LHCN-M2 (cell line): ENCODE data around the gene SPRR3. TPM values are rescaled to one million over a fixed set of nuclear protein-coding genes. Genes with fewer than 3 reads are reported as not detected.
A peak's percentile ranks its signal among the peaks of the same experiment; 100 is the strongest.

Experiments
- DNase-seq: peaks from one replicate; pipeline ENCODE4 v3.0.0-alpha.2; 2012; ENCODE audit warnings: low read depth
- polyA plus RNA-seq: library from polyadenylated mRNA; unstranded; fragments of >200 nt; gene quantifications from one replicate; pipeline ENCODE4 v1.2.1, GENCODE V29; 2012; ENCODE audit warnings: missing spikeins
- total RNA-seq: library from RNA; depleted of rRNA; stranded (reverse); fragments of >200 nt; gene quantifications from 2 replicates; pipeline ENCODE4 v1.2.3, GENCODE V29; 2014; rRNA removed

Gene SPRR3
- total RNA-seq = not detected in 2 replicates
- polyA plus RNA-seq = not detected

GRCh38 chr1:153001382-153001781 is at the start of gene SPRR3:
SPRR3 (plus strand) TSS chr1:153001749; CDS start chr1:153003021, 1,272 bp downstream.
- no peak for DNase-seq

GRCh38 chr1:152953761-152954160 is 47.8 kb upstream of the SPRR3 start:
- DNase-seq = no peak

- peak; percentile 0 for DNase-seq
Measured at GRCh38 chr1:152954436-152954835, 47.1 kb upstream of the SPRR3 start.

- no peak for DNase-seq
Measured at GRCh38 chr1:152957561-152957960, 44.0 kb upstream of the SPRR3 start.

GRCh38 chr1:152959273-152959672 is 42.3 kb upstream of the SPRR3 start:
- no peak for DNase-seq

- DNase-seq = no peak
Measured at GRCh38 chr1:152959801-152960451, 41.6 kb upstream of the SPRR3 start.

- no peak for DNase-seq
Measured at GRCh38 chr1:152960452-152961044, 41.0 kb upstream of the SPRR3 start.

GRCh38 chr1:152961226-152961891 is 40.2 kb upstream of the SPRR3 start:
- no peak for DNase-seq

- no peak for DNase-seq
Measured at GRCh38 chr1:152962876-152963415, 38.6 kb upstream of the SPRR3 start.

- DNase-seq = no peak
Measured at GRCh38 chr1:152964536-152964935, 37.0 kb upstream of the SPRR3 start.

- no peak for DNase-seq
Measured at GRCh38 chr1:152965853-152966252, 35.7 kb upstream of the SPRR3 start.

- no peak for DNase-seq
Measured at GRCh38 chr1:152967201-152967600, 34.3 kb upstream of the SPRR3 start.

GRCh38 chr1:152968248-152968647 is 33.3 kb upstream of the SPRR3 start:
- no peak for DNase-seq

- DNase-seq = no peak
Measured at GRCh38 chr1:152969036-152969435, 32.5 kb upstream of the SPRR3 start.

GRCh38 chr1:152970495-152970894 is 31.1 kb upstream of the SPRR3 start, which contains the start of gene SPRR4:
SPRR4 (plus strand) TSS chr1:152970648; CDS start chr1:152971891, 1,243 bp downstream.
- DNase-seq = no peak

GRCh38 chr1:152972196-152972886 is 29.2 kb upstream of the SPRR3 start:
- no peak for DNase-seq

GRCh38 chr1:152976688-152977087 is 24.9 kb upstream of the SPRR3 start:
- DNase-seq = no peak

- no peak for DNase-seq
Measured at GRCh38 chr1:152977614-152978013, 23.9 kb upstream of the SPRR3 start.

GRCh38 chr1:152980676-152981075 is 20.9 kb upstream of the SPRR3 start:
- no peak for DNase-seq

- no peak for DNase-seq
Measured at GRCh38 chr1:152981146-152981871, 20.2 kb upstream of the SPRR3 start.

- no peak for DNase-seq
Measured at GRCh38 chr1:152982076-152982475, 19.5 kb upstream of the SPRR3 start.
